GM18517 (cell line): ENCODE measurements around the gene PARD6G.

ENCODE experiments used
- ATAC-seq: cut with Tn5 transposase; IDR thresholded peaks from one replicate; pipeline ENCODE4 v1.9.1; 2021; ENCODE audit warnings: mild to moderate bottlenecking, moderate library complexity; ENCODE audit not compliant: unreplicated experiment

Gene PARD6G

GRCh38 chr18:80192653-80193385, 54.5 kb downstream of the PARD6G start:
- ATAC-seq, result no peak

GRCh38 chr18:80191907-80192652, 55.2 kb downstream of the PARD6G start:
- no peak for ATAC-seq

- no peak for ATAC-seq
These were observed 56.0 kb downstream of the PARD6G start for GRCh38 chr18:80191264-80191663.

GRCh38 chr18:80190311-80190710, 57.0 kb downstream of the PARD6G start:
- ATAC-seq, result no peak

- no peak for ATAC-seq
These were observed 57.8 kb downstream of the PARD6G start for GRCh38 chr18:80189531-80189865.

GRCh38 chr18:80188643-80189530, 58.4 kb downstream of the PARD6G start:
- no peak for ATAC-seq

- no peak for ATAC-seq
These were observed 59.2 kb downstream of the PARD6G start for GRCh38 chr18:80187956-80188642.

- no peak for ATAC-seq
These were observed 61.8 kb downstream of the PARD6G start for GRCh38 chr18:80185545-80185944.

GRCh38 chr18:80184243-80184772, 63.0 kb downstream of the PARD6G start:
- no peak for ATAC-seq

- no peak for ATAC-seq
These were observed 63.9 kb downstream of the PARD6G start for GRCh38 chr18:80183273-80184050.

GRCh38 chr18:80182855-80183254, 64.5 kb downstream of the PARD6G start:
- no peak for ATAC-seq

- ATAC-seq, result no peak
These were observed 65.5 kb downstream of the PARD6G start for GRCh38 chr18:80181642-80182461.

- ATAC-seq, result no peak
These were observed 66.3 kb downstream of the PARD6G start for GRCh38 chr18:80180778-80181564.

GRCh38 chr18:80179857-80180558, 67.3 kb downstream of the PARD6G start:
- no peak for ATAC-seq

- no peak for ATAC-seq
These were observed 68.1 kb downstream of the PARD6G start for GRCh38 chr18:80178935-80179818.

- ATAC-seq, result no peak
These were observed 70.2 kb downstream of the PARD6G start for GRCh38 chr18:80177128-80177527.
